Natural killer cell (primary cell): ENCODE measurements around the gene VDAC2. TPM values are rescaled to one million over a fixed set of nuclear protein-coding genes. Genes with fewer than 3 reads are reported as not detected.

ENCODE experiments used
- ATAC-seq, 3 donors: fragments of 150-1000 bp in 2 of 3; fragments of 200-7000 bp in 1 of 3; cut with Tn5 transposase; 1 replicate in 1 of 3; 2 replicates in 2 of 3; pipeline ENCODE4 v1.10.0; 2021; ENCODE audit warnings: mild to moderate bottlenecking in 2 of 3, moderate library complexity in 2 of 3
- DNase-seq, 2 donors: peaks; one replicate each; pipeline versions ENCODE4 v3.0.0 to v3.0.0-alpha.2; 2013 to 2021; ENCODE audit warnings: mixed read lengths in 1 of 2
- H3K27ac ChIP-seq: one replicate; pipeline ENCODE4 v1.5.1; 2013; ENCODE audit warnings: mild to moderate bottlenecking, low read length
- H3K27me3 ChIP-seq: one replicate; pipeline ENCODE4 v1.6.1; 2013; ENCODE audit warnings: low read length; ENCODE audit not compliant: control insufficient read depth, insufficient read depth
- H3K36me3 ChIP-seq: one replicate; pipeline ENCODE4 v1.6.1; 2013; ENCODE audit warnings: low read length; ENCODE audit not compliant: control insufficient read depth, insufficient read depth
- H3K4me1 ChIP-seq: one replicate; pipeline ENCODE4 v1.6.1; 2013; ENCODE audit warnings: low read length; ENCODE audit not compliant: control insufficient read depth, insufficient read depth
- H3K4me3 ChIP-seq: one replicate; pipeline ENCODE4 v1.5.1; 2013; ENCODE audit warnings: low read length
- H3K9me3 ChIP-seq: one replicate; pipeline ENCODE4 v1.6.1; 2013; ENCODE audit warnings: low read length; ENCODE audit not compliant: control insufficient read depth, insufficient read depth
- H3K27ac Mint-ChIP-seq, 2 donors: one replicate each; pipeline ENCODE4 v1.8.0; 2022; ENCODE audit warnings: mild to moderate bottlenecking in 2 of 2, mixed read lengths in 2 of 2, moderate library complexity in 1 of 2
- H3K27me3 Mint-ChIP-seq, 2 donors: one replicate each; pipeline ENCODE4 v1.8.0; 2022; ENCODE audit warnings: low read depth in 2 of 2, mixed read lengths in 2 of 2
- H3K36me3 Mint-ChIP-seq: one replicate; pipeline ENCODE4 v1.8.0; 2022; ENCODE audit warnings: mixed read lengths
- H3K4me1 Mint-ChIP-seq, 2 donors: one replicate each; pipeline ENCODE4 v1.8.0; 2022; ENCODE audit warnings: mixed read lengths in 2 of 2
- H3K4me3 Mint-ChIP-seq: one replicate; pipeline ENCODE4 v1.8.0; 2022; ENCODE audit warnings: mild to moderate bottlenecking, moderate library complexity, mixed read lengths
- H3K9me3 Mint-ChIP-seq, 2 donors: one replicate each; pipeline ENCODE4 v1.8.0; 2022; ENCODE audit warnings: mixed read lengths in 2 of 2
- WGBS: methylation state at CpG from one replicate; pipeline ENCODE4 v1.1.7; 2013; ENCODE audit warnings: missing lambda C conversion rate; ENCODE audit not compliant: insufficient coverage; 5-methylcytosine and 5-hydroxymethylcytosine counted together
- intact Hi-C: fragments of 100-400 bp; cut with micrococcal nuclease; formaldehyde crosslinking; loops from one replicate; pipeline ENCODE4 v1.14.2; 2022
- total RNA-seq, 4 donors: library from RNA; stranded (reverse); fragments of 120-200 nt in 1 of 4; gene quantifications; one replicate each; pipeline versions ENCODE4 v1.2.3 to v1.2.4, GENCODE V29; 2013 to 2022
- TF ChIP-seq, protein P1 (sequence below): fragments of 200-600 bp; IDR thresholded peaks from one replicate; pipeline ENCODE4 v1.8.0; 2022; ENCODE audit warnings: antibody characterized with exemption

Gene VDAC2
- total RNA-seq, 3 donors from 2014 or later (not counting 1 experiment from before 2014, with no cell fraction given): 110 to 124 (median 117) TPM

DNA sequence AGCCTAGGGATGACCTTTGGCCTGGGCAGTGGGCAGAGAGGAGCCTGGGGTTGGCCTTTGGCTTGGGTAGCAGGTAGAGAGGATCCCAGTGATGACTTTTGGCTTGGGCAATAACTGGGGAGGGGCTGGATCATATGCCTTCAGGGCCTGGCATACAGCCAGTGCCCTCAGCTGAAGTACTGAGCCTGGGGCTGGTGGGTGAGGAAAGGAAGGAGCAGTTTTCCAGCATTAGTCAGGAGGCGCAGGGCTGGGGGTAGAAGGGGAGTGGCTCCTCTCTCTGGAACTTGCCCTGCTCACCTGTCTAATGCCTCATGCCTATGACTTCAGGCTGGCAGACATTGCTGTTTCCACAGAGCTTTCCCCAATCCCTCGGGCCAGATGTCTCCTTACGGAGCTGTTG is 40.3 kb downstream of the VDAC2 start:
- H3K36me3 Mint-ChIP-seq: peaks cover 13% of the 10 kb centered on the region
- Histone ChIP-seq H3K9me3 (peaks cover 11% of the 10 kb centered on the region), H3K27ac (no peak overlapping the region), H3K27me3 (no peaks in the 10 kb centered on the region), H3K4me1 (no peaks in the 10 kb centered on the region), H3K4me3 (no peak overlapping the region), H3K36me3 (no peaks in the 10 kb centered on the region)
- no peak overlapping the region for H3K4me3 Mint-ChIP-seq
- H3K9me3 Mint-ChIP-seq: peaks cover 2 to 13% of the 10 kb centered on the region in 2 donors
- DNase-seq (no peak), ATAC-seq (no peak)
- intact Hi-C loops: no loop called here
- H3K27ac Mint-ChIP-seq: no peak overlapping the region
- 98% methylated on average over 3 of the region's 3 CpGs for WGBS
- H3K27me3 Mint-ChIP-seq: peaks cover 0 to 2% of the 10 kb centered on the region in 2 donors
- TF ChIP-seq, protein P1, sequence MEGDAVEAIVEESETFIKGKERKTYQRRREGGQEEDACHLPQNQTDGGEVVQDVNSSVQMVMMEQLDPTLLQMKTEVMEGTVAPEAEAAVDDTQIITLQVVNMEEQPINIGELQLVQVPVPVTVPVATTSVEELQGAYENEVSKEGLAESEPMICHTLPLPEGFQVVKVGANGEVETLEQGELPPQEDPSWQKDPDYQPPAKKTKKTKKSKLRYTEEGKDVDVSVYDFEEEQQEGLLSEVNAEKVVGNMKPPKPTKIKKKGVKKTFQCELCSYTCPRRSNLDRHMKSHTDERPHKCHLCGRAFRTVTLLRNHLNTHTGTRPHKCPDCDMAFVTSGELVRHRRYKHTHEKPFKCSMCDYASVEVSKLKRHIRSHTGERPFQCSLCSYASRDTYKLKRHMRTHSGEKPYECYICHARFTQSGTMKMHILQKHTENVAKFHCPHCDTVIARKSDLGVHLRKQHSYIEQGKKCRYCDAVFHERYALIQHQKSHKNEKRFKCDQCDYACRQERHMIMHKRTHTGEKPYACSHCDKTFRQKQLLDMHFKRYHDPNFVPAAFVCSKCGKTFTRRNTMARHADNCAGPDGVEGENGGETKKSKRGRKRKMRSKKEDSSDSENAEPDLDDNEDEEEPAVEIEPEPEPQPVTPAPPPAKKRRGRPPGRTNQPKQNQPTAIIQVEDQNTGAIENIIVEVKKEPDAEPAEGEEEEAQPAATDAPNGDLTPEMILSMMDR: no peak
- no peaks in the 10 kb centered on the region for H3K4me1 Mint-ChIP-seq

DNA sequence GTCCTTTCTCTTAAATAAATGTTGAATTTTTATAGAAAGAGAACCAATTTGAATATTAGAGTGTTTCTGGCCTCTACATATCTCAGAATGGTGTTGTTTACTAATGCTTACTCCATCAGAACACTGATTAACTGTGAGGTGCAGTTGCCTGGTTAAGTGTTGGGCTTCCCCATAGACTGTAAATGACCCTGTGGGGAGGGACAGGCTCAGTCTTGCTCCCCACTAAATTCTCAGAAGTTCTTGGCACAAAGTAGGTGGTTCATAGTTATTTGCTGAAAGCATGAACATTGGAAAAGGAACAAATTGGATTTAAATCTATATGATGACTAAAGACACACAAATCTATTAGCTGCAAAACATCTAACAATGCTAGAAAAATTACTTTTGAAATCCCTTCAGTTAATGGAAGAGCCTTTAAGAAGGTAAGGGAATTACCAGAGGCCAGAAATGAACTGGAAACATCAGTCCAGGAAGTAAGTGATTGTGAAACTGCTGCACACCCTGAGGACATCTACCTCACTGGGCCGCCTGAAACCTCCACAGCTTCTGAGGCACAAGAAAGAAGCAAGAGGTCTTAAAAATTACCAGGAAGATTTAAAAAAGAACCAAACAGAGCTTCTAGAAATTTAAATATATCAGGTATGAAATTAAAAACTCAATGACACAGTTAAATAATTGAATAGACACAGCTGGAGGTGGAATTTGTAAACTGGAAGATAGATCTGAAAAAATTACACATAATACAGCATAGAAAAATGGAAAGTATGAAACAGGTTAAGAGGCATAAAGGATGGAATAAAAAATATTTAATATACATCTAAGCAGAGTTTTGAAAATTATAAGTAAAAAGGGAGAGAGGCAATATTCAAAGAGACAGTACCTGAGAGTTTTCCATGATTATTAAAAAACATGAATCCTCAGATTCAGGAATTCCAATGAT is 43.0 kb downstream of the VDAC2 start:
- no peak for DNase-seq
- Mint-ChIP-seq H3K4me1 (no peaks in the 10 kb centered on the region), H3K36me3 (peaks cover 13% of the 10 kb centered on the region), H3K9me3 (peaks cover 2 to 13% of the 10 kb centered on the region in 2 donors), H3K27ac (no peak overlapping the region), H3K27me3 (peaks cover 0 to 2% of the 10 kb centered on the region in 2 donors), H3K4me3 (no peak overlapping the region)
- Histone ChIP-seq H3K27me3 (no peaks in the 10 kb centered on the region), H3K4me3 (no peak overlapping the region), H3K4me1 (no peaks in the 10 kb centered on the region), H3K36me3 (no peaks in the 10 kb centered on the region), H3K27ac (no peak overlapping the region), H3K9me3 (peaks cover 11% of the 10 kb centered on the region)
- WGBS: 100% methylated on average over 1 of the region's 1 CpG
- intact Hi-C loops: no loop called here
- ATAC-seq: no peak
- TF ChIP-seq, protein P1: no peak

DNA sequence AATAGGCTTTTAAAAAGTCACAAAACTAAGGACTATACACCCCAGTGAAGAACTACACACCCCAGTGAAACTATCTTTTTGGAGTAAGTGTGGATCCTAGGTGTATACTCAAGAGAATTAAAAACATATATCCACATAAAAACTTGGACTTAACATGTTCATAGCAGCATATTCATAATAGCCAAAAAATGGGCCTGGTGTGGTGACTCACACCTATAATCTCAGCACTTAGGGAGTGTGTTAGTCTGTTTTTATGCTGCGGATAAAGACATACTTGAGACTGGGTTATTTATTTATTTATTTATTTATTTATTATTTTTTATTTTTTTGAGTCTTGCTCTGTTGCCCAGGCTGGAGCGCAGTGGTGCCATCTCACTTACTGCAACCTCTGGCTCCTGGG is 44.1 kb downstream of the VDAC2 start:
- 83% methylated on average over 1 of the region's 2 CpGs for WGBS
- H3K4me1 Mint-ChIP-seq: no peaks in the 10 kb centered on the region
- peaks cover 0 to 2% of the 10 kb centered on the region in 2 donors for H3K27me3 Mint-ChIP-seq
- TF ChIP-seq, protein P1: no peak
- no peak overlapping the region for H3K4me3 Mint-ChIP-seq
- DNase-seq: no peak
- no peak overlapping the region for H3K27ac Mint-ChIP-seq
- intact Hi-C loops: no loop called here
- no peaks in the 10 kb centered on the region for H3K4me1 ChIP-seq
- H3K27ac ChIP-seq: no peak overlapping the region
- H3K9me3 ChIP-seq: peaks cover 11% of the 10 kb centered on the region
- H3K9me3 Mint-ChIP-seq: peaks cover 2 to 13% of the 10 kb centered on the region in 2 donors
- H3K36me3 ChIP-seq: no peaks in the 10 kb centered on the region
- H3K36me3 Mint-ChIP-seq: peaks cover 13% of the 10 kb centered on the region
- no peaks in the 10 kb centered on the region for H3K27me3 ChIP-seq
- H3K4me3 ChIP-seq: no peak overlapping the region
- no peak for ATAC-seq
